GM19463 (cell line): ENCODE measurements around the gene CRACR2B.

Experiments used
- ATAC-seq: cut with Tn5 transposase; IDR thresholded peaks from one replicate; pipeline ENCODE4 v1.9.1; 2021; ENCODE audit warnings: mild to moderate bottlenecking, moderate library complexity; ENCODE audit not compliant: unreplicated experiment

The CRACR2B gene

GRCh38 chr11:810040-810567 lies 17.6 kb upstream of the CRACR2B start:
- peak; percentile 2 for ATAC-seq

GRCh38 chr11:811446-812245 lies 16.1 kb upstream of the CRACR2B start:
- no peak for ATAC-seq

GRCh38 chr11:812390-812789 lies 15.3 kb upstream of the CRACR2B start:
- ATAC-seq: no peak

GRCh38 chr11:813072-813455 lies 14.7 kb upstream of the CRACR2B start:
- ATAC-seq: no peak

- no peak for ATAC-seq
These were observed 14.1 kb upstream of the CRACR2B start for GRCh38 chr11:813456-814096.

GRCh38 chr11:815675-816432 lies 11.9 kb upstream of the CRACR2B start:
- ATAC-seq: no peak

- ATAC-seq: no peak
These were observed 11.3 kb upstream of the CRACR2B start for GRCh38 chr11:816433-816779.

- no peak for ATAC-seq
These were observed 9.2 kb upstream of the CRACR2B start, which contains the start of gene PNPLA2 for GRCh38 chr11:818396-819128. Gene PNPLA2 (plus strand): TSS chr11:818914. CDS start chr11:819719, 805 bp downstream.

GRCh38 chr11:819129-819931 lies 8.4 kb upstream of the CRACR2B start:
- ATAC-seq: peak; percentile 77

GRCh38 chr11:819943-820649 lies 7.6 kb upstream of the CRACR2B start:
- ATAC-seq: peak; percentile 55

GRCh38 chr11:820655-821511 lies 6.8 kb upstream of the CRACR2B start:
- ATAC-seq: no peak

GRCh38 chr11:821512-822371 lies 6.0 kb upstream of the CRACR2B start:
- ATAC-seq: no peak

- no peak for ATAC-seq
These were observed 4.1 kb upstream of the CRACR2B start for GRCh38 chr11:823441-824291.

GRCh38 chr11:824292-824880 lies 3.3 kb upstream of the CRACR2B start:
- no peak for ATAC-seq

- ATAC-seq: no peak
These were observed 2.8 kb upstream of the CRACR2B start for GRCh38 chr11:824942-825341.
